Activated CD8-positive, alpha-beta memory T cell treated with anti-CD3 and anti-CD28 coated beads for 48 hours (primary cell): ENCODE data around the gene B4GALNT3.

Experiments used
- DNase-seq, 3 experiments: peaks; one replicate each; pipeline ENCODE4 v3.0.0-alpha.2; 2020; ENCODE audit warnings: low read depth in 2 of 3, low spot score in 2 of 3

Gene B4GALNT3

DNA sequence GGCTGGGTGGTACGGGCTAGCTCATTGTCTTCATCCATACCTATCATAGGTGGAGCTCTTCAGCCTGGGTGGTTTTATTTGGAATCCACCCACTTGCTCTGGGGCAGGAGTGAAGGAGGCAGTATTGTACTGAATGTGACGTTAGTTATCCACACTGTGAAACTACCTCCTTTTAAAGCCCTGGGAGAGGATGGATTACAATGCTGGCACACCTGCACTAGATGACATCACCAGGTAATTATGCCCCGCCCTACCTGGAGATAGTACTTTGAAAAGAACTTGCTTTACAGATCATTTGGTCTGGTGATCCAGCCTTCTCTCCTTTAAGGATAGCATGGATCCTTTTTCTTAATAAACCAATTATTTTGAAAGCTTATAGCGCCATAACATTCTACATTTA is 78.0 kb downstream of the B4GALNT3 start:
- DNase-seq = no peak

DNA sequence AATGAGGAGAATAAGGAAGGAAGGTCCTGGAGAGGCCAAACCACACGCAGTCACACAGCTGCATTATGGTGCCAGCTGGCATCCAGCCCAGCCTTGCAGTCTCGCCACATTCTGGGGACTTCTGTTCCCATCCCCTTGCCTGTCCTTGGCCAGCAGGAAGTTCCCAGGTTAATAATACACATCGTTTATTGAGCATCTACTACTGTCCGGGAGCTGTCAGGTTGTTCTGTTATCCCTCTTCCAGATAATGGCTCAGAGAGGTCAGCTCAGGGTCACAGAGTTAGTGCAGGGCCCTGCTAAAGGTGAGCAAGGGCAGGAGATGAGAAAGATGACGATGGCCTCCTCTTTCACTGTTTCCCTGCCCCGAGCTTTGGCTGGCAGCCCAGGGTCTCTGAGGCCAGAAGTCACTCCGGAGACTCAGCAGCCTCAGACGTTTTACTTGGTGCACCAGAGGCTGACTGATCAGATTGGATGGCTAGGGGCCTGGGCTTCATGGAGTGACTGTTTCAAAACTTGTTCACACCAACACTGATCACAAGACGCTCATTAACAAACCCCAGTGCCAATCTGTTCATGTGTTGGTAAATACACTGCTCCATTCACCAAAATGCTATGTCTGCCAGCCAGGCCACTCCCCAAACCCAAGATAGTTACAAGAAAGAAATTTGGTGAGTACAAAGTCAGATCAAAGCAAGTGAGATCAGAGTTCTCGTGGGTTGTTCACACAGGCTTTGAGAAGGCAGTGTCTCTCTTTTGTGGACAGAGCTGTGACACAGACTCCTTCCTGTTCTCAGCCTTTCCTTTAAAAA is 79.2 kb downstream of the B4GALNT3 start:
- DNase-seq = no peak

DNA sequence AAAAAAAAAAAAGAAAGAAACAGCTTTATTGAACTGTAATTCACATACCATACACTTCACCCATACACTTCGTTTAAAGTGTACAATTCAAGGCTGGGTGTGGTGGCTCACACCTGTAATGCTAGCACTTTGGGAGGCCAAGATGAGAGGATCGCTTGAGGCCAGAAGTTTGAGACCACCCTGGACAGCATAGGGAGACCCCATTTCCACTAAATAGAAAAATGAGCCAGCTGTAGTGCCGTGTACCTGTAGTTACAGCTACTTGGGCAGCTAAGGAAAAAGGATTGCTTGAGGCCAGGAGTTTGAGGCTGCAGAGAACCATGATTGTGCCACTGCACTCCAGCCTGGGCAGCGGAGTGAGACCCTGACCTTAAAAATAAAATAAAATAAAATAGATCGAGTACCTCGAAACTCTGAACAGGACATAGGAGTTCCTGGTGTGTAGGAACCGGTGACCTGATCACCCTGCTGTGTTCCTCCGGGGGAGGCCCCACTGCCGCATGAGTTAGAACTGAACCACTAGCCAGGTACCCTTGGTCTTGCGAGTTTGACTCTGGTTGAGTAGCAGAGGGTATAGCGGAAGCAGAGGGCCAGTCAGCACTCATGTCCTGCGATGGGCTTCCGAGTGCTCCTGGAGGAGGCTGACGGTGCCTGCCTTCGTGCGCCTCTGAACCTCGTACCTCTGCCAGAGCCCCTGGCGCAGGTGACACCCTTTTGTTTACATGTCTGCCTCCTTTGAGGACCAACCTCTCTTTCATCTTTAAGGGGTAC is 80.0 kb downstream of the B4GALNT3 start:
- DNase-seq = no peak

DNA sequence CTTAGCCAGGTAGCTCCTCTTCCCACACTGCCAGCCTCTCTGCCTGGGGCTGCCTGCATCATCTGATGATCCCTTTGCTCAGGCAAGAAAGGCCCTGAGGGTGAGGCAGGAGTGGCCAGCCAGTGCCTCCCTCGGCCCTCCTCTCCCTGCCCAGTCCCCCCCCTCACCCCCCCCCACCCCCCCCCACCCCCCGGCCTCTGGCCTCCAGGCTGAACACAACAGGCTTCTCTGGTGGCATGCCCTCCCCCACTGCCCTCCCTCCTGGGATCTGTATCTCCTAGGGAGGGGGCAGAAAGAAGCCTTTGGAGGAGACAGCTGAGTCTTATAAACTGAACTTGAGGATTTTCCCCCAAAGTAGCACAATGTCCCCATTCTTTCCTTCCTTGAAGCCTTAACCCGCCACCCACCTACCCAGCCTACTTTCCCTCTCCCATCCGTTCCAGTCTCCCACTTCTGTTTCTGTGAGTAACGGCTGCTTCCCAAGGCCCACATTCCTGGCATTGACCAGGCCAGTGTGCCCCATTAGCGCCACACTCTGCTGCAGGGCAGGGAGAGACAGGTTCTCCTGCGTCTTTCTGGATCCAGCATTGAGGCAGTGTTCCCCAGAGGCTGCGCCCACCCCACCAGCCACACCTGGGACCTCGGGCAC is 82.1 kb downstream of the B4GALNT3 start:
- no peak for DNase-seq

DNA sequence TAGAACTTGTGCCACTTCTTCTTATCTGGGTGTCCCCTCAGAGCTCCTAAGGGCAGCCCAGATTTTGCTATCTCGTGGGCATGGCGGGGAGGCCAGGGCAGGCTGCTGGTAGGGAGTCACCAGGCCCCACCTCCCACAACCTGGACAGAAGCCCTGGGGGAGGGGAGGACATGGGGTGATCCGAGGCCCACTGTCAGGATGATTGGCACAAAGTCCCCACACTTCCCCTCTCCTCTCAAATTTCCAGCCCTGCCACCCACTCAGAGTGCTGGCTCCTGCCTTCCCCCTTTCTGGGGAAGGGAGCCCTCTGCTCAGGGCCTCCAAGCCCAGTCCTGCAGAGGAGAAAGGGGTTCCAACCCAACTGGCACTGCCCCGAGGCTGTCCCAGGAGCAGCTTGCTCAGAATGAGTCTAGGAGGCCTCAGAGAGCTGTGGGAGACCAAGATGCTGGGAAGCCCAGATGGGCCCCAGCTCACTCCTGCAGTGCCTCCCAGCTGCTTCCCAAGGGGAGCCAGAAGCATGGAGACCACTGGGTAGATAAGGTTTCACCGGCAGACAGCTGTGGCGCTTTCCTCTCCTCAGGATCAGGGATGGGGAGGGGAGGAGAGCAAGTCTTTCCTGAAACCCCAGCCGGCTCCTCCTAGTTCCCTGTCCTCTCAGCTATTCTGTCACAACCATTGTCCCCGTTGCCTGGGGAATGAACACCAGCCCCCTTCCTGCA is 82.8 kb downstream of the B4GALNT3 start:
- DNase-seq = no peak

DNA sequence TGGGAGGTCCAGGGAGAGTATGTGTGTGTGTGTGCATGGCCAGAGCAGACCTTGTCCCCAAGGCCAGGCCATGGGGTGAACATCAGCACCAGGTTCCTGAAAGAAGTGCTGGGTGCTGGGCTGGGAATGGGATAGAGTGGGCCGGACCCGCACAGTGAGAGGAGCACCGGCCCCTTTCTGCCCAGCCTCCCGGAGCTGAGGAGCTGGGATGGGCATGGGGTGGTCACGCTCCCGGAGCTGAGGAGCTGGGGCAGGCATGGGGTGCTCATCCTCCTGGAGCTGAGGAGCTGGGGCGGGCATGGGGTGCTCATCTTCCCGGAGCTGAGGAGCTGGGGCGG is 83.3 kb downstream of the B4GALNT3 start:
- no peak for DNase-seq

DNA sequence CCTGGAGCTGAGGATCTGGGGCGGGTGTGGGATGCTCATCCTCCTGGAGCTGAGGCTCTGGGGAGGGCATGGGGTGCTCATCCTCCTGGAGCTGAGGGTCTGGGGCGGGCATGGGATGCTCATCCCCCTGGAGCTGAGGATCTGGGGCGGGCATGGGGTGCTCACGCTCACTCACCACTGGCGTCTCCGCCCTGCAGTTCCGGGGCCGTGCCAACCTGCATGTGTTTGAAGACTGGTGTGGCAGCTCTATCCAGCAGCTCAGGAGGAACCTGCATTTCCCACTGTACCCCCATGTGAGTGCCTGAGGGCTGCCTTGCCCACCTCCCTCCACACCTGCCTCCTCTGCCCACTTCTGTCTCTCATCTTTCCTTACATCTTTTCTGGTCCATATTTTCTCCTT is 84.4 kb downstream of the B4GALNT3 start:
- DNase-seq = no peak

DNA sequence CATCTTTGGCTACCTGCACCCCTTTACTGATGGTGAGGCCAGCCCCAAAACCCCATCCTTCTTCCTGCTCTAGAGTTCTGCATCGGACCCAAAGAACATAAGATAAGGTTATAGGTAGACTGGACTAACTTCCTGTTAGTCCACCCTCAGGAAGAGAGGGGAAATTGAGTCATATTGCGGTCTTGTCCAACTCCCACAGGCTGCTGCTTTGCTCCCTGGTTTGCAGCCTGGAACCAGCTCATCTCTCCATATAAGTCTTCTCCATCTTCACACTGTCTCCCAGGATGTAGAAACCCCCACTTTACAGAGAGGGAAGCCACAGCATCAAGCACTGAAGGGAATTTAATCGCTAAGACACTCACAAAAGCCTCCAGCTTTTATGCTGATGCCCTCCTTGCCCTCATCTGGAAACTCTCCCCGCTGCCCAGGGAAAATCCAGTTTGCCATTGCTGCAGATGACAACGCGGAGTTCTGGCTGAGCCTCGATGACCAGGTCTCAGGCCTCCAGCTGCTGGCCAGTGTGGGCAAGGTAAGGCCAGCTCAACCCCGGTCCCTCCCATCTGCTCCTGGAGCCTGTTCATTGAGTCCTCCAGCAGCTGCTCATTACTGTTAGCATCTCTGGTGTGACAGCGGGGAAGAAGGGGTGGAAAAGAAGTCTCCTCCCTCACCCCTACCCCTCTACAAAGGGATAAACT is 85.3 kb downstream of the B4GALNT3 start:
- no peak for DNase-seq

DNA sequence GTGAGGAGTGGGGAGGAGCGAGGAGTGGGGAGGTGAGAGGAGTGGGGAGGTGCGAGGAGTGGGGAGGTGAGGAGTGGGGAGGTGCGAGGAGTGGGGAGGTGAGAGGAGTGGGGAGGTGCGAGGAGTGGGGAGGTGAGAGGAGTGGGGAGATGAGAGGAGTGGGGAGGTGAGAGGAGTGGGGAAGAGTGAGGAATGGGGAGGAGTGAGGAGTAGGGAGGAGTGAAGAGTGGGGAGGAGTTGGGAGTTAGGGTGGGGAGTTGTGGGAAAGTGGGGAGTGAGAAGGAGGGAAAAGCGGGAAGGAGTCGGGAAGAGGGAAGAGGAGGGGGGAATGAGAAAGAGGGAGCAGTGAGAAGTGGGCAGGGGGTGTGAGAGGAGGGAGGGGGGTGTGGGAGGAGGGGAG is 86.1 kb downstream of the B4GALNT3 start:
- no peak for DNase-seq

DNA sequence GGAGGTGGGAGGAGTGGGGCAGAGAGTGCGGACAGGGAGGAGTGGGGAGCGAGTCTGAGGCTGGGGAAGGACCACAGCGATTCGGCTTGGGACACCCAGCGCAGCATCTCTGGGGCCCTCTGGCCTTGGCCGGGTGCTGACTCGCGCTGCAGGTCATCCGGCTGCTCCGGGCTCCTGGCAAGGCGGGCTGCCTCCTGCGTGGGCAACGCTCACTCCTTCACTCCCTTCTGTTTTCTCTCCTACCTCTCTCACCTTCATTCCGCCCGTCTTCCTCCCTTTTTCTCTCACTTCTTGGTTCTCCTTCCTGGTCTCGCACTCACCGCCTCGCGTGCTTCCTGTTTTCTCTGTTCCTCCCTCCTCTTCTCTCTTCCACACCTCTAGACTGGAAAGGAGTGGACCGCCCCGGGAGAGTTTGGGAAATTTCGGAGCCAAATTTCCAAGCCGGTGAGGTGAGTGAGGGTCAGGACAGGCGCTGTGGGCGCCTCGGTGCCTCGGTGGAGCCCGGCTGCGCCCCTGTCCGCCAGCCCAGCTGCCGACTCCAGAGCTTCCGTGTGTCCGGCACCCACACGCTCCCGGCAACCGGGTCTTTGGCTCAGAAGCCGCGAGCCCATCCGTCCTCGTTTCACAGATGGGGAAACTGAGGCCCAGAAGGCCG is 86.7 kb downstream of the B4GALNT3 start:
- DNase-seq = no peak

DNA sequence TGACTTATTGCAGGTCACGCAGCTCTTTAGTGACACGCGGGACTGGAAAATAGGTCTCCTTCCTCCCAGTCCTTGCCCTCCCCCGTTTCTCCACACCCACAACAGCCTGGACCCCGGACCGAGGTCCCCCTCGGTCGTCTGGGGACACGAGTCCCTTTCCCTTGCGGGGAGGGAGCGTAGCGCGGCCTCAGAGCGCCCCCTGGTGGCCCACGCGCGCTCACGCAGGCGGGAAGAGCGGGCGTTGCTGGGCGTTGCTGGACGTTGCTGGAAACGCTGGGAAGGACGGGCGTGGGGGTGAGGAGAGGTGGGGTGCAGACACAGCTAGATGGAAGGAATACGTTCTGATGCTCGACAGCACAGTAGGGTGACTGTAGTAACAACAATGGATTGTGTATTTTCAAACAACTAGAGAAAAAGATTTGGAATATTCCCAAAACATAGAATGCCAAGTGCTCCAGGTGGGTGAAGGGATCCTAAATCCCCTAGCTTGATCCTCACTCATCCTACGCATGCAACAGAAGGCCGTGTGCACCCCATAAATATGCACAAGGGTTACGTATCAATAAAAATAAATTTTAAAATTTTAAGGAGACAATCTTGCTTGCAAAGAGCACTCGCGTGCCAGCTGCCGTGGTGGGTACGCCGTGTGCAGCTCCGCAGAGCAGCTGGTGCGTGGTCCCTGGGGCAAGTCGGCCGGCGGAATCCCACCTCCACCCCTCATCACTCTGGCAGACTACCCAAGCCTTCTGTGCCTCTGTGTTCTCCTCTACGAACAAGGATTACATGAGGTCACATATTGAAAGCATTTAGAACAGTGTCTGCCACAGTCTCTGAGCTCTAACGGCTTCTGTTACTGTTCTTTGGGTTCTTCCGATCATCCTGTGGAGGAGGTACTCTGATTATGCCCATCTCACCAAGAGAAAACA is 87.4 kb downstream of the B4GALNT3 start:
- DNase-seq = peak; percentile 38 to 65 (median 57)

DNA sequence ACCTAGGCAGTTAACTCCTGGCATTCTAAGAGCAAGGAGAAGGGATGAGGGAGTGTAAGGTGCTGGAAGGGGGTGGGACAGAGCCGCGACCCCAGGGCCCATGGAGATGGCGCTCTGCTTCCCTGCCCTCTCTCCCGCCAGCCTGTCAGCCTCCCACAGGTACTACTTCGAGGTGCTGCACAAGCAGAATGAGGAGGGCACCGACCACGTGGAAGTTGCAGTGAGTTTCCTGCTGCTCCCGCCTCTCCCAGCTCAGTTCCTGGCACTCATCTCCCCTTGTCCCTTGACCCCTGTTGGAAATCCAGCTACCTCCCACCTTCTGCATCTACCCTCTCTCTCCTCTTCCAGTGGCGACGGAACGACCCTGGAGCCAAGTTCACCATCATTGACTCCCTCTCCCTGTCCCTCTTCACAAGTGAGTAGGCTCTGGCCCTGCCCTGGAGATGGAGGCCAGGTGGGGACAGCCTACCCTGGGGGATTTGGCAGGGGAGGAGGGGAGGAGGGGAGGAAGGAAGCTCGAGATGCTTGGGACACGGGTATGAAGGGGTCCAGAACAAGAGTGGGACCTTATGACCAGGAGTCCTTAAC is 88.2 kb downstream of the B4GALNT3 start:
- DNase-seq = no peak

DNA sequence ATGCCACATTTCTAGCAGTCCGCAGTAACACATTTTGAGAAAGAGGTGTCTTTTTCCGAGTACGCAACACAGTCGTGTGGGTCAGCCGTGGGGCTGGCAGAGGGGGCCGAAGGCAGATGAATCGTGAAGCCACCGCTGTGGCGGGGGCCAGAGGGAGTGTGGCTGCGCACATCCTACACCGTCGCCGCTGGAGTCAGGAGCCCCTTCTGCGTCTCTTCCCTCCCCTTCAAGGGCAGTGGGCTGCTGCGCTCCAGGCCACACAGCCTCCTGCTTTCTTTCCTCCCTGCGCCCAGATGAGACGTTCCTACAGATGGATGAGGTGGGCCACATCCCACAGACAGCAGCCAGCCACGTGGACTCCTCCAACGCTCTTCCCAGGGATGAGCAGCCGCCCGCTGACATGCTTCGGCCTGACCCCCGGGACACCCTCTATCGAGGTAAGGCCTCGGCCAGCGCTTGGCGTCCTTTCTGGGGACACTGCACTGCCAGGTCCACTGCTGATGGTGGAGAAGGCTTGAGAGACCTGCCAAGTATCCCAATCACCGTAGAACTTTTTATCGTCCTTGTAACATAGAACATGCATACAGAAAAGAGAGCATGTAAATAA is 89.8 kb downstream of the B4GALNT3 start:
- DNase-seq = no peak

DNA sequence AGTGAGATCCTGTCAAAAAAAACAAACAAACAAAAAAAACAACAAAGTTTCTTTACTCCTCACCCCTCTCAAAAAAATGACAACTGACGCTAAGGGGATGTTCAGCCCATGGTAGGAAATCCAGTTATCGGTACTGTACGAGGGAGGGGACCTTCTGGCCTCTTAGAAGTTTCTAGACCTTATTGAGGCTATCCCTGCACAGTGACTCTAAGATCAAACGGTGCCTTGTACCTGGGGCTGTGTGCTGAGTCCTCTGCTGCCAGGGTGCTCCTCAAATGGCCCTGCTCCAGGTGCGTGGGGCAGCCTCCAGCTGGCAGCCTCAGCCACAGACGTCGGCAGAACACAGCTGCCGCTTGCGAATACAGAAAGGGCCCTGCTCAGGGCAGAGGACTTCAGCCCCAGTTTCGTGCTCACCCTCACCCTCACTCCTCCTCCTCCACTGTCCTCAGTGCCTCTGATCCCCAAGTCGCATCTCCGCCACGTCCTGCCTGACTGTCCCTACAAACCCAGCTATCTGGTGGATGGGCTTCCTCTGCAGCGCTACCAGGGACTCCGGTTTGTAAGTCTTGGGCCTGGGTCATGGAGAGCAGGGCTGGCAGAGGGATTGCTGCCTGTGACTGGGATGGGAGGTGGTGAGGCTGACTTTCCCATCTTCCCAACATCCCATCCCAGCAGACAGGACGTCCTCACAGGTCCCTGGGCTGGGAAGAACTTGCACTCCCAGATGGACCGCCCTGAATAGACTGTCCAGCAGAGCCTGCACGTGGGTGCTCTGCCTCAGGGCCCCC is 90.9 kb downstream of the B4GALNT3 start:
- DNase-seq = no peak

DNA sequence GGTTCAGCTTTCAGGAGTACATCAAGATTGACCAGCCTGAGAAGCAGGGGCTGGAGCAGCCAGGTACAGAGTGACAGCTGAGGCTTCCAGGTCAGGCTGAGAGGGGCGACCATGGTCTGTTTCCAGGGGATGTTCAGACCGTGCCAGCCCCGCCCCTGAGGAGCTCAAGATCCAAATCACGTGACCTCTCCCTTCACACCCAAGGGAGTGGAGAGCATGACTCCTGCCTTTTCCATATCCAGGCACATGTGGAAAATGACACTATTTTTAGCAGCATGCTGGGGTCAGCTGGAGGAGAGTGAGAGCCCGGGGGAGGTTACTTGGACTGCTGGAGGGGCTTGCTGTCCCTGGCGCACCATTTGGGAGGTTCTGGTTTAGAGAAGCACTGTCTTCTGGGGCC is 92.7 kb downstream of the B4GALNT3 start:
- DNase-seq = no peak

DNA sequence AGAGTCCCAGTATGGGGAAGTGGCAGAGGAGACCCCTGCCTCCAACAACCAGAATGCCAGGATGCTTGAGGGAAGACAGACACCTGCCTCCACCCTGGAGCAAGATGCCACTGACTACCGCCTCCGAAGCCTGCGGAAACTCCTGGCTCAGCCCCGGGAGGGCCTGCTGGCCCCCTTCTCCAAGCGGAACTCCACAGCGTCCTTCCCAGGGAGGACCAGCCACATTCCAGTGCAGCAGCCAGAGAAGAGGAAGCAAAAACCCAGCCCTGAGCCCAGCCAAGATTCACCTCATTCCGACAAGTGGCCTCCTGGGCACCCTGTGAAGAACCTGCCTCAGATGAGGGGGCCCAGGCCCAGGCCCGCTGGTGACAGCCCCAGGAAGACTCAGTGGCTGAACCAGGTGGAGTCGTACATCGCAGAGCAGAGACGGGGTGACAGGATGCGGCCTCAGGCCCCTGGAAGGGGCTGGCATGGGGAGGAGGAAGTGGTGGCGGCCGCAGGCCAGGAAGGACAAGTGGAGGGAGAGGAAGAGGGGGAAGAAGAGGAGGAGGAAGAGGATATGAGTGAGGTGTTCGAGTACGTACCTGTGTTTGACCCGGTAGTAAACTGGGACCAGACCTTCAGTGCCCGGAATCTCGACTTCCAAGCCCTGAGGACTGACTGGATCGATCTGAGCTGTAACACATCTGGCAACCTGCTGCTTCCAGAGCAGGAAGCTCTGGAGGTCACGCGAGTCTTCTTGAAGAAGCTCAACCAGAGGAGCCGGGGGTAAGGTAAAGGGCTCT is 93.7 kb downstream of the B4GALNT3 start:
- no peak for DNase-seq

DNA sequence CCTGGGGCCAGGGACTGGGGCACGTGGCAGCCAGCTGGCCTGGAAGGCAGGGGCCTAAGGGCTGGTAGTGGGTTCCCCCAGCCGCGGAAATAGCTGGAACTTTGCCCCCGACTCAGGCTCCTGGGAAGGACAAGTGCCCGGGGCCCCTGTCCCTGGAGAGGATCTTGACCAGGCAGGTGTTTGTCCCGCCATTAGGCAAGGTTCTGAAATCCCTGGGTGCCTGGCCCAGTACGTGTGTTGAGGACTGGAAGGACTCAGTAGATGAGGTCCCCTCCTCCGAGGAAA is 94.2 kb downstream of the B4GALNT3 start:
- no peak for DNase-seq
